ENCODE data around the gene HOXC6. TPM values are rescaled to one million over a fixed set of nuclear protein-coding genes. Genes with fewer than 3 reads are reported as not detected.

Gene HOXC6
- total RNA-seq, 5 donors from 2014 or later (not counting 1 experiment from before 2014, with no cell fraction given), result not detected

GRCh38 chr12:54055552-54055951 is 27.3 kb downstream of the HOXC6 start:
- no peak overlapping the region for H3K27ac ChIP-seq (ENCODE audit: low read length)
- Mint-ChIP-seq H3K4me1 (peaks cover 25 to 35% (median 32%) of the 10 kb centered on the region in 3 donors), H3K4me3 (no peak overlapping the region), H3K36me3 (no peaks in the 10 kb centered on the region), H3K9me3 (no peaks in the 10 kb centered on the region), H3K27me3 (peaks cover 69 to 88% of the 10 kb centered on the region in 2 donors), H3K27ac (no peak overlapping the region)
- H3K9me3 ChIP-seq, result no peaks in the 10 kb centered on the region
- H3K27me3 ChIP-seq (replicated peaks in 1 of 2; ENCODE audit: control insufficient read depth in 2 of 2, extremely low read depth in 1 of 2, insufficient read depth in 2 of 2, low read length in 1 of 2), result peaks cover 21 to 63% of the 10 kb centered on the region in 2 experiments
- no peaks in the 10 kb centered on the region for H3K36me3 ChIP-seq (ENCODE audit: control insufficient read depth in 2 of 2, extremely low read depth in 1 of 2, insufficient read depth in 1 of 2, low read length in 1 of 2)
- ATAC-seq (replicated peaks in 1 of 4) (no peak), DNase-seq (no peak)
- peaks cover 4 to 36% of the 10 kb centered on the region in 2 experiments for H3K4me1 ChIP-seq (ENCODE audit: control insufficient read depth in 1 of 2, extremely low read depth in 1 of 2, insufficient read depth in 2 of 2, low read length in 2 of 2)
- no CpG with 5 or more reads among the region's 2 CpGs for WGBS (ENCODE audit: insufficient coverage)
- ChIA-PET CTCF (interaction anchor here (0.5 to 0.7 kb wide), 3 partner anchors 23 to 342 kb away, joined by 3 read pairs; no protein-coding TSS in a partner anchor), POLR2A (interaction anchor here in 1 of 2 donors (0.6 kb wide), 1 partner anchor 136 kb away, joined by 4 read pairs; no protein-coding TSS in a partner anchor)
- no peak overlapping the region for H3K4me3 ChIP-seq (ENCODE audit: control insufficient read depth in 1 of 2, extremely low read depth in 1 of 2, low read length in 1 of 2)

GRCh38 chr12:54056110-54056509 is 27.9 kb downstream of the HOXC6 start:
- Mint-ChIP-seq H3K4me3 (no peak overlapping the region), H3K4me1 (peaks cover 25 to 31% (median 30%) of the 10 kb centered on the region in 3 donors), H3K27ac (no peak overlapping the region), H3K27me3 (peaks cover 69 to 88% of the 10 kb centered on the region in 2 donors), H3K9me3 (no peaks in the 10 kb centered on the region), H3K36me3 (no peaks in the 10 kb centered on the region)
- ATAC-seq (replicated peaks in 1 of 4) (no peak), DNase-seq (no peak)
- ChIA-PET CTCF (interaction anchor here (0.5 to 0.7 kb wide), 2 partner anchors 24 to 160 kb away, joined by 3 read pairs; no protein-coding TSS in a partner anchor), POLR2A (interaction anchor here in 1 of 2 donors (0.7 kb wide), 1 partner anchor 23 kb away, joined by 3 read pairs; the partner anchor contains the start of gene HOXC5)
- H3K27me3 ChIP-seq (replicated peaks in 1 of 2; ENCODE audit: control insufficient read depth in 2 of 2, extremely low read depth in 1 of 2, insufficient read depth in 2 of 2, low read length in 1 of 2), result peaks cover 19 to 65% of the 10 kb centered on the region in 2 experiments
- no peaks in the 10 kb centered on the region for H3K9me3 ChIP-seq
- H3K36me3 ChIP-seq (ENCODE audit: control insufficient read depth in 2 of 2, extremely low read depth in 1 of 2, insufficient read depth in 1 of 2, low read length in 1 of 2), result no peaks in the 10 kb centered on the region
- H3K4me1 ChIP-seq (ENCODE audit: control insufficient read depth in 1 of 2, extremely low read depth in 1 of 2, insufficient read depth in 2 of 2, low read length in 2 of 2), result peaks cover 4 to 32% of the 10 kb centered on the region in 2 experiments
- no peak overlapping the region for H3K4me3 ChIP-seq (ENCODE audit: control insufficient read depth in 1 of 2, extremely low read depth in 1 of 2, low read length in 1 of 2)
- H3K27ac ChIP-seq (ENCODE audit: low read length), result no peak overlapping the region

GRCh38 chr12:54058128-54058768 is 30.0 kb downstream of the HOXC6 start:
- Histone ChIP-seq H3K9me3 (no peaks in the 10 kb centered on the region), H3K27ac (ENCODE audit: low read length) (no peak overlapping the region), H3K36me3 (ENCODE audit: control insufficient read depth in 2 of 2, extremely low read depth in 1 of 2, insufficient read depth in 1 of 2, low read length in 1 of 2) (no peaks in the 10 kb centered on the region), H3K27me3 (replicated peaks in 1 of 2; ENCODE audit: control insufficient read depth in 2 of 2, extremely low read depth in 1 of 2, insufficient read depth in 2 of 2, low read length in 1 of 2) (peaks cover 14 to 58% of the 10 kb centered on the region in 2 experiments), H3K4me3 (ENCODE audit: control insufficient read depth in 1 of 2, extremely low read depth in 1 of 2, low read length in 1 of 2) (no peak overlapping the region), H3K4me1 (ENCODE audit: control insufficient read depth in 1 of 2, extremely low read depth in 1 of 2, insufficient read depth in 2 of 2, low read length in 2 of 2) (peaks cover 0 to 12% of the 10 kb centered on the region in 2 experiments)
- Mint-ChIP-seq H3K4me3 (no peak overlapping the region), H3K36me3 (no peaks in the 10 kb centered on the region), H3K27me3 (peaks cover 76 to 90% of the 10 kb centered on the region in 2 donors), H3K27ac (peak overlapping the region in 1 of 2 donors; percentile 15), H3K9me3 (no peaks in the 10 kb centered on the region), H3K4me1 (peaks cover 8 to 13% (median 10%) of the 10 kb centered on the region in 3 donors)
- CTCF ChIA-PET, result no interaction called here
- no peak for DNase-seq
- no peak for ATAC-seq (replicated peaks in 1 of 4)
- WGBS (ENCODE audit: insufficient coverage), result 80% methylated on average over 2 of the region's 14 CpGs
- POLR2A ChIA-PET, result no interaction called here

GRCh38 chr12:54059668-54060067 is 31.4 kb downstream of the HOXC6 start:
- H3K27me3 Mint-ChIP-seq, result peaks cover 79 to 90% of the 10 kb centered on the region in 2 donors
- no peak overlapping the region for H3K4me3 Mint-ChIP-seq
- CTCF ChIA-PET, result no interaction called here
- ATAC-seq (replicated peaks in 1 of 4), result no peak
- no peaks in the 10 kb centered on the region for H3K9me3 ChIP-seq
- no peaks in the 10 kb centered on the region for H3K9me3 Mint-ChIP-seq
- POLR2A ChIA-PET, result no interaction called here
- H3K4me1 Mint-ChIP-seq, result peaks cover 0 to 3% (median 2%) of the 10 kb centered on the region in 3 donors
- no peaks in the 10 kb centered on the region for H3K36me3 ChIP-seq (ENCODE audit: control insufficient read depth in 2 of 2, extremely low read depth in 1 of 2, insufficient read depth in 1 of 2, low read length in 1 of 2)
- H3K27ac Mint-ChIP-seq, result no peak overlapping the region
- 33% methylated on average over 1 of the region's 7 CpGs for WGBS (ENCODE audit: insufficient coverage)
- H3K4me3 ChIP-seq (ENCODE audit: control insufficient read depth in 1 of 2, extremely low read depth in 1 of 2, low read length in 1 of 2), result no peak overlapping the region
- H3K27me3 ChIP-seq (replicated peaks in 1 of 2; ENCODE audit: control insufficient read depth in 2 of 2, extremely low read depth in 1 of 2, insufficient read depth in 2 of 2, low read length in 1 of 2), result peaks cover 20 to 56% of the 10 kb centered on the region in 2 experiments
- no peak for DNase-seq
- H3K36me3 Mint-ChIP-seq, result peaks cover 3% of the 10 kb centered on the region
- no peak overlapping the region for H3K27ac ChIP-seq (ENCODE audit: low read length)
- H3K4me1 ChIP-seq (ENCODE audit: control insufficient read depth in 1 of 2, extremely low read depth in 1 of 2, insufficient read depth in 2 of 2, low read length in 2 of 2), result peaks cover 0 to 2% of the 10 kb centered on the region in 2 experiments

- no peak overlapping the region for H3K27ac Mint-ChIP-seq
- H3K4me1 Mint-ChIP-seq, result no peaks in the 10 kb centered on the region
- ChIA-PET POLR2A (no interaction called here), CTCF (interaction anchor here in 1 of 2 donors (0.5 to 0.6 kb wide), 2 partner anchors 153 to 589 kb away, joined by 3 to 6 read pairs; no protein-coding TSS in a partner anchor)
- ATAC-seq (replicated peaks in 1 of 4) (no peak), DNase-seq (no peak)
- Histone ChIP-seq H3K9me3 (no peaks in the 10 kb centered on the region), H3K4me1 (ENCODE audit: control insufficient read depth in 1 of 2, extremely low read depth in 1 of 2, insufficient read depth in 2 of 2, low read length in 2 of 2) (no peaks in the 10 kb centered on the region), H3K36me3 (ENCODE audit: control insufficient read depth in 2 of 2, extremely low read depth in 1 of 2, insufficient read depth in 1 of 2, low read length in 1 of 2) (no peaks in the 10 kb centered on the region), H3K27me3 (replicated peaks in 1 of 2; ENCODE audit: control insufficient read depth in 2 of 2, extremely low read depth in 1 of 2, insufficient read depth in 2 of 2, low read length in 1 of 2) (peaks cover 20 to 53% of the 10 kb centered on the region in 2 experiments), H3K27ac (ENCODE audit: low read length) (no peak overlapping the region), H3K4me3 (ENCODE audit: control insufficient read depth in 1 of 2, extremely low read depth in 1 of 2, low read length in 1 of 2) (no peak overlapping the region)
- peaks cover 76 to 85% of the 10 kb centered on the region in 2 donors for H3K27me3 Mint-ChIP-seq
- 36% methylated on average over 27 of the region's 38 CpGs for WGBS (ENCODE audit: insufficient coverage)
- peaks cover 3% of the 10 kb centered on the region for H3K36me3 Mint-ChIP-seq
- no peaks in the 10 kb centered on the region for H3K9me3 Mint-ChIP-seq
- H3K4me3 Mint-ChIP-seq, result no peak overlapping the region
Observed at GRCh38 chr12:54060174-54060974, 32.1 kb downstream of the HOXC6 start.

GRCh38 chr12:54060975-54061778 is 32.9 kb downstream of the HOXC6 start:
- no peaks in the 10 kb centered on the region for H3K4me1 Mint-ChIP-seq
- Histone ChIP-seq H3K9me3 (no peaks in the 10 kb centered on the region), H3K27me3 (replicated peaks in 1 of 2; ENCODE audit: control insufficient read depth in 2 of 2, extremely low read depth in 1 of 2, insufficient read depth in 2 of 2, low read length in 1 of 2) (peaks cover 18 to 53% of the 10 kb centered on the region in 2 experiments), H3K27ac (ENCODE audit: low read length) (no peak overlapping the region), H3K4me1 (ENCODE audit: control insufficient read depth in 1 of 2, extremely low read depth in 1 of 2, insufficient read depth in 2 of 2, low read length in 2 of 2) (no peaks in the 10 kb centered on the region), H3K36me3 (ENCODE audit: control insufficient read depth in 2 of 2, extremely low read depth in 1 of 2, insufficient read depth in 1 of 2, low read length in 1 of 2) (no peaks in the 10 kb centered on the region), H3K4me3 (ENCODE audit: control insufficient read depth in 1 of 2, extremely low read depth in 1 of 2, low read length in 1 of 2) (no peak overlapping the region)
- 28% methylated on average over 2 of the region's 7 CpGs for WGBS (ENCODE audit: insufficient coverage)
- no peaks in the 10 kb centered on the region for H3K9me3 Mint-ChIP-seq
- no peak overlapping the region for H3K27ac Mint-ChIP-seq
- no peak overlapping the region for H3K4me3 Mint-ChIP-seq
- ChIA-PET CTCF (interaction anchor here in 1 of 2 donors (0.5 to 0.6 kb wide), 2 partner anchors 152 to 590 kb away, joined by 3 to 6 read pairs; no protein-coding TSS in a partner anchor), POLR2A (no interaction called here)
- ATAC-seq (replicated peaks in 1 of 4) (no peak), DNase-seq (no peak)
- peaks cover 3% of the 10 kb centered on the region for H3K36me3 Mint-ChIP-seq
- peaks cover 74 to 84% of the 10 kb centered on the region in 2 donors for H3K27me3 Mint-ChIP-seq

Data from T-cell (primary cell).